ENCODE data around the gene TMEM191C.
"Not testable (repeated sequence)": the region's sequence is repeated elsewhere in the genome, so short reads cannot be mapped to it uniquely, and the experiment has no call there.

The TMEM191C gene

DNA sequence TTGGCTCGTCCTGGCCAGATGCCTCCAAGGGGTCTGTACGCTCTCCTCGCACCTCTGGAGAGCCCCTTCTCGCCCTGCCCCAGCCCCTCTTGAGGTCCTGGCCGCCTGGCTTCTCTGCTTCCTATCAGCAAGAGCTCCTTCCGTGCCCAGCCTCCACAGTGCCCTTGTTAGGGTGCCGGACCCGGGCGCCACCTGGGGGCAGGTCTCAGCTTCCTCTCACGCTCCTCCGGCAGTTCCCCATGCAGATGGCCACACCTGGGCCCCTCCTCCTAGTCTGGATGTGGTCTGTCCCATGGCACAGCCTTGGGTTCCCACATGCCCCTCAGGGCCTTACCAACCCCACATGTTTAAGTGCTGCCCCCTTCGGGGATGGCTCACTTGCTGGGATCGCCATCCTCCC lies 6.5 kb downstream of the TMEM191C start:
- not testable (repeated sequence) for DNase-seq (ENCODE audit: low read depth in 2 of 2)

DNA sequence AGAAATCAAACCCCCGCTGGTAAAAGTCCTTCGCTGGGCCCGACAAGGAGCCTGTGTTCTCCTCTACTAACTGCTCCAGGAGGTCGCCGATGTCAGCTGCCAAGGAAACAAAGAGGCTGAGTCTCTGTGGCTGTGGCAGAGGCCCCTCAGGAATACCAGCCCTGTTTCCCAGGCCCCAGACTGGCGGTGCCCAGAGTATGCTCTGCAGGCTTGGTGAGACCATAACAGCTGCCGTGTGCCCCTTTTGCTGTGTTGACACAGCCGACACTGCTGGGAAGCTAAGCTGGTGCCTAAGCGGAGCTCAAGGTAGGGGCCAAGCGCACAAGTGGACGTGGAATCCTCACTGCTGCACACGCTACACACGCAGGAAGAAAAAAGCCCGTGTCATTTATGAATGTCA lies 16.9 kb downstream of the TMEM191C start:
- not testable (repeated sequence) for DNase-seq (ENCODE audit: low read depth in 2 of 2)

- DNase-seq (ENCODE audit: low read depth in 2 of 2) = not testable (repeated sequence)
These were observed 20.5 kb downstream of the TMEM191C start for GRCh38 chr22:21487723-21488122.

GRCh38 chr22:21489149-21489680 lies 22.0 kb downstream of the TMEM191C start:
- DNase-seq (ENCODE audit: low read depth in 2 of 2) = not testable (repeated sequence)

DNA sequence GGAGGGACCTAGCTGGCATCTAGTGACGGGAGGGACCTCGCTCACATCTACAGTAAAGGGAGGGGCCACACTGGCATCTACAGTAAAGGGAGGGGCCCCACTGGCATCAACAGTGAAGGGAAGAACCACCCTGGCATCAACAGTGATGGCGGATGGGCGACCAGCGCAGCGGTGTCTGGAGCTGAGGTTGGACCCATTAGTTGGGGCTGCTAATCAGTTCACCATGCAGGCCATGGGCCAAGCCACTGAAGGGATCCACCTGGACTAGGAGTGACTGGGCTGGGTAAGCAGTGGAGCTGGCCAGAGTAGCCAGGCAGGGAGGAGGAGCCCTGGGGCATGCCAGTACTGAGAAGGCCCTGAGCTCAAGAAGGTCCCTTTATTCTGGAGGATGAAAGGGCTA lies 23.4 kb downstream of the TMEM191C start:
- DNase-seq (ENCODE audit: low read depth in 2 of 2) = not testable (repeated sequence)

GRCh38 chr22:21492271-21492670 lies 25.1 kb downstream of the TMEM191C start:
- not testable (repeated sequence) for DNase-seq (ENCODE audit: low read depth in 2 of 2)

DNA sequence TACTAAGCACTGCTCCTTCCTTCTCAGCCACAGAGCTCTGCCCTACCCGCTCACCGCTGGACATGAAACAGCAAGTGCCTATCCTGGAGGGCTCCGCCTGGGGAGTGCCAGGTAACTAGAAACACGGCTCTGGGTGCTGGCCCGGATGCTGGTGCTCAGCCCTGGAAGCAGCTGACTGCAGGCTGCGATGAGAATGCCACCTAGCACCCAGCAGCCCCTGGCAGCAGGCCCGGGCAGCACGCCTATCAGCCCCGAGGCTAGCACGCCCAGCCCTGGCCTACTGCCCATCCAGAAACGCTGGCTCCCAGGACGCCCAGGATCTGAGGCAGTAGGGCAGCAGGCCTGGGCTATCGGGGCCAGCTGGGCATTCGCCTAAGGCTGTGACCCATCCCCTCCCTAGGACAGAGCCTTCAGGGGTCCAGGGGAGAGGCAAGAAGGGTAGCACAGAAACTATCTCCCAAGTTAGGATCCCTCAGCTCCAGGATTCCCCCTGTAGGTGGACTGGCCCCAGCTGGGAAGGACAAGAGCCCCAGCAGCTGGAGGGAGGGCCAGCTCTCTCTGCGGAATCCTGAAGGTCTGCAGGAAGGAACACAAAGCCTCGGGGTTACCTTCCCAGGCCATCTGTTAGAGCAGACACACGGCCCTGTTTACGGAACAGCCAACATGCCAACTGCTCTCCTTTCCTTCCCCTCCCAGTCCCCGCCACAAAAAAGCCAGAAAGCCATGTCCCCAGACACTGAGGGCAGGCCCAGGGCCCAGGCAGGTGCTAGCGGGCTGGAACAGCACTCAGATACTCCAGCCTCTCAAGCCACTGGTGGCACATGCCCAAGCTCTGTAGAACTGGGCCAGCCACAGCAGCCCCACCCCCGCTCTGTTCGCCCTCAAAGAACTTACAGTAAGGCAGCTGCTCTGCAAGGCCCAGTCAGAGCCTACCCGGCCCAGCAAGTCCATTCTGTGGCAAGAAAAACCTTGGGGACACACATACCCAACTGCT lies 26.9 kb downstream of the TMEM191C start:
- DNase-seq (ENCODE audit: low read depth in 2 of 2) = not testable (repeated sequence)

- not testable (repeated sequence) for DNase-seq (ENCODE audit: low read depth in 2 of 2)
These were observed 30.8 kb downstream of the TMEM191C start for GRCh38 chr22:21497984-21498383.

- not testable (repeated sequence) for DNase-seq (ENCODE audit: low read depth in 2 of 2)
These were observed 31.3 kb downstream of the TMEM191C start for GRCh38 chr22:21498489-21498888.

DNA sequence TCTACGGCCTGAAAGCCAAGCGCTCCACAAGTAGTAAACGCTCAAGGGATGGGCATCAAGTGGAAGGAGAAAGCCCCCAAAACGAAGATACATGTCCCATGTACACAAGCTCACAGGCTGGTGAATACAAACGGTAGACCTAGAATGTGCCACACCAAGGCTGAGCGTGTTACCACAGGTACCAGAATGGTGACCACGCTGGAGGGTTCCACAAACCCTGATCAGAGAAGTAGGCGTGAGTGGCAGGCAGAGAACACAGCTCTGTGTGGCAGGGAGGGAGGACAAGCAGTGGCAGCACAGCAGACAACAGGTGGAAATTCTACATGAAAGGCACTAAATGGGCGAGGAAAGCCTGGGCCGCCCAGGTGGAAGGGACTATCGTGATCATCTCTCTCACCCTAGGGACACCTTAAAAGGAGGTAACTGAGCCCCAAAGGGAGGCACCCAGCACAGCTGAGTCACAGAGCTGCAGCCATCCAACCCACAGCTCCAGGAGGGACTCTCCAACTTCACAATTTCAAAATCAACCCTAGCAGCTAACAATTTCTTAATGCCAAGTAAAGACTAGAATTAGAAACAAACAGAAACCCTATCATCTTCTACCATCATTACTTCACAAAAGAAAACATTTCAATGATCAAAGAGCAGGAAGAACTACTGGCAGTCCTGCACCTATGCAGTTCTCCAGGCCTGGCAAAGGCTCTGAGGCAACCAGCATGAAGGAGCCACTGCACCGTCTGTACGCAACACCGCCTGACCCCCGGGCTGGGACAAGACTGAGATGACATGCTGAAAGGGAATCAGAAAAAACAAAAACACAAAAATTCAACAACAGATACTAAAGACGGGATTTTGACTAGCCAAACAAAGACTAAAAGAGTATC lies 32.7 kb downstream of the TMEM191C start:
- DNase-seq (ENCODE audit: low read depth in 2 of 2) = not testable (repeated sequence)

- DNase-seq (ENCODE audit: low read depth in 2 of 2) = not testable (repeated sequence)
These were observed 43.2 kb downstream of the TMEM191C start for GRCh38 chr22:21510397-21510796.

- not testable (repeated sequence) for DNase-seq (ENCODE audit: low read depth in 2 of 2)
These were observed 44.8 kb downstream of the TMEM191C start for GRCh38 chr22:21512022-21512421.

GRCh38 chr22:21514117-21514516 lies 46.9 kb downstream of the TMEM191C start:
- DNase-seq (ENCODE audit: low read depth in 2 of 2) = not testable (repeated sequence)

- not testable (repeated sequence) for DNase-seq (ENCODE audit: low read depth in 2 of 2)
These were observed 48.0 kb downstream of the TMEM191C start for GRCh38 chr22:21515234-21515633.

GRCh38 chr22:21516522-21516921 lies 49.3 kb downstream of the TMEM191C start:
- DNase-seq (ENCODE audit: low read depth in 2 of 2) = not testable (repeated sequence)

DNA sequence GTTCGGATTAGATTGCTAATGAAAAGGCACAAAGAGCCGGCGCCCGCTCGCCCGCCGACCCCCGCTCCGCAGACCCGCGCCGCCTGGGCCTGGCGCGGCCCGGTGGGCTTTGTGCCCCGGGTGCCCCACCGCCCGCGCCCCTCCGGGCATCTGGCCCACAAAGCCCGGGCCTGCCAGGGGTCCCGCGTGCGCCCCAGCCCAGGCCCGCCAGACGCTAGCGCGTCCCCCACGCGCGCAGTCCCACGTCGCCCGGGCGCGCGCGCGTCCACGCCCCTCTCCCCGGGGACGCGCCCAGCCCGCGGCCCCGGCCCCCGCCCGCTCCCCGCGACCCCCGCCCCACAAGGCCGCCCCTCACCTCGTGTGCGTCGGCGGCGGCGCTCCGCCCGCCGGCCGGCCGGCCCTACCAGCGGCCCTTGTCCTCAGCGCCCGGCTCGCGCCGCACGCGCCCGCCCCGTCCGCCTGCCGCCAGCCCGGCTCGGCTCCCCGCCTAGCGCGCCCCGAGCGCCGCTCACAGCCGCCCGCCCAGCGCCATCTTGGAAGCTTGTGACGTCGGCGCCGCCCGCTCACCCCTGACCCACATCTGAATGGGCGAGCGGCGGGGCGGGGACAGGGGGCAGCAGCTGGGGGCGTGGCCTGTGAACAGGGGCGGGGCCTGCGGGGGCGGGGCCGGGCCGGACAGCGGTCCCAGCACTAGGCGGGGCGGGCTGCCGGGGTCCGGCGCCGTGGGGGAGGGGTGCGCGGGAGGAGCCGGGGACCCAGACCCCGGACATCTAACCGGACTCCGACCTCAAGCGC lies 50.0 kb downstream of the TMEM191C start:
- DNase-seq (ENCODE audit: low read depth in 2 of 2) = not testable (repeated sequence)
